OCI-LY1 (cell line): Measurements from ENCODE around the gene BOK.

Experiments used
- CTCF ChIP-seq: fragments of 200-600 bp; sonication (generic), shearing (Covaris generic); IDR thresholded peaks from 2 replicates; pipeline ENCODE4 v1.5.1; 2017; ENCODE audit warnings: mild to moderate bottlenecking, antibody characterized with exemption, low read length, moderate library complexity, mixed read lengths
- EZH2 ChIP-seq: fragments of 200-600 bp; sonication (generic), shearing (Covaris generic); IDR thresholded peaks from 2 replicates; pipeline ENCODE4 v1.8.0; 2017; ENCODE audit warnings: borderline replicate concordance, mixed run types, mild to moderate bottlenecking, antibody characterized with exemption, low read length, moderate library complexity, mixed read lengths

DNA sequence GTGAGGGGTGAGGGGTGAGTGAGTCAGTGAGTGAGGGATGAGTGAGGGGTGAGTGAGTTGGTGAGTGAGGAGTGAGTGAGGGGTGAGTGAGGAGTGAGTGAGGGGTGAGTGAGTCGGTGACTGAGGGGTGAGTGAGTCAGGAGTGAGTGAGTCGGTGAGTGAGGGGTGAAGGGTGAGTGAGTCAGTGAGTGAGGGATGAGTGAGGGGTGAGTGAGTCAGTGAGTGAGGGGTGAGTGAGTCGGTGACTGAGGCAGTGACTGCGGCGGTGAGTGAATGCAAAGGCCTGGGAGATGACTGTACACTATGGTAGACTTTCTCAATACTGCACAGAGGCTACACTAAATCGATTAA lies 61.8 kb downstream of the BOK start:
- TF ChIP-seq CTCF, result no peak
- TF ChIP-seq EZH2, result no peak
